OCI-LY3 (cell line): Measurements from ENCODE around the gene WNT2.

Experiments used
- EZH2phosphoT487 ChIP-seq: fragments of 200-600 bp; shearing (Covaris generic); IDR thresholded peaks from 2 replicates; pipeline ENCODE4 v1.6.1; 2018; ENCODE audit warnings: antibody characterized with exemption, mixed run types, low read depth
- TF ChIP-seq, protein P1 (sequence below): fragments of 200-600, 300-600 bp; sonication (generic); IDR thresholded peaks from 2 replicates; pipeline ENCODE4 v1.5.1; 2014; ENCODE audit warnings: antibody characterized with exemption, low read length, low read depth

DNA sequence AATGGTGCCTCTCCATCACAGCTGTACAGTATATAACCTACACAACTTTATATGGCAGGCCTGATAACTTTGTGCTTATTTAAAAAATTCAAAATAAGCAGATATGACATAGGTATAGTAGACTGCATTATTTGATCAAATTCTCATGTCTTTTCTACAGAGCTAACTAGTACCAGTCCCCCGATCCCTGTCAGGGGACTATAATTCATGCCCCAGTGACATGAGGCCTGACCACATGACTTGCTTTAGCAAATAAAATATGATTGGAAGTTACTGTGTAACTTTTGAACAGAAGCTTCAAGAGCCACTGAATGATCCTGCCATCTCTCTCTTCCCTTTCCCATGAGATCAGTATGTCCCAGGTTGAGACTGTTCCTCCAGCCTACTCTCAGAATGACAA is 49.2 kb upstream of the WNT2 start:
- no peak for TF ChIP-seq EZH2phosphoT487
- TF ChIP-seq, protein P1, sequence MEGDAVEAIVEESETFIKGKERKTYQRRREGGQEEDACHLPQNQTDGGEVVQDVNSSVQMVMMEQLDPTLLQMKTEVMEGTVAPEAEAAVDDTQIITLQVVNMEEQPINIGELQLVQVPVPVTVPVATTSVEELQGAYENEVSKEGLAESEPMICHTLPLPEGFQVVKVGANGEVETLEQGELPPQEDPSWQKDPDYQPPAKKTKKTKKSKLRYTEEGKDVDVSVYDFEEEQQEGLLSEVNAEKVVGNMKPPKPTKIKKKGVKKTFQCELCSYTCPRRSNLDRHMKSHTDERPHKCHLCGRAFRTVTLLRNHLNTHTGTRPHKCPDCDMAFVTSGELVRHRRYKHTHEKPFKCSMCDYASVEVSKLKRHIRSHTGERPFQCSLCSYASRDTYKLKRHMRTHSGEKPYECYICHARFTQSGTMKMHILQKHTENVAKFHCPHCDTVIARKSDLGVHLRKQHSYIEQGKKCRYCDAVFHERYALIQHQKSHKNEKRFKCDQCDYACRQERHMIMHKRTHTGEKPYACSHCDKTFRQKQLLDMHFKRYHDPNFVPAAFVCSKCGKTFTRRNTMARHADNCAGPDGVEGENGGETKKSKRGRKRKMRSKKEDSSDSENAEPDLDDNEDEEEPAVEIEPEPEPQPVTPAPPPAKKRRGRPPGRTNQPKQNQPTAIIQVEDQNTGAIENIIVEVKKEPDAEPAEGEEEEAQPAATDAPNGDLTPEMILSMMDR, result no peak
